H1 (cell line): ENCODE results near the gene MYCBPAP. TPM values are rescaled to one million over a fixed set of nuclear protein-coding genes. Genes with fewer than 3 reads are reported as not detected.

ENCODE experiments used
- CTCF ChIA-PET: fragments of 300-600 bp; sonication (Branson Sonifier 250); formaldehyde crosslinking; loops from one replicate; lab custom pipeline; 2021; ENCODE audit not compliant: partially characterized antibody; lab: Charles Lee
- POLR2A ChIA-PET: fragments of 300-600 bp; sonication (Branson Sonifier 250); formaldehyde crosslinking; loops from one replicate; lab custom pipeline; 2021; ENCODE audit warnings: inconsistent platforms; ENCODE audit not compliant: partially characterized antibody; lab: Charles Lee
- DNase-seq, 2 experiments: peaks; one replicate each; pipeline versions ENCODE4 v3.0.0 to v3.0.0-alpha.2; 2010 to 2022; ENCODE audit warnings: low spot score in 2 of 2, low read depth in 1 of 2, mixed read lengths in 1 of 2
- FAIRE-seq: peaks from 2 replicates; lab custom pipeline; 2011; peaks lifted over from hg19 to GRCh38; lab: Jason Lieb, UNC
- H2AFZ ChIP-seq: 2 replicates; pipeline ENCODE4 v1.8.1; 2012; ENCODE audit warnings: low read length, inconsistent platforms
- H2AK5ac ChIP-seq: 2 replicates; pipeline ENCODE4 v1.6.1; 2013; ENCODE audit warnings: low read depth, low read length
- H2BK120ac ChIP-seq: replicated peaks from 2 replicates; pipeline ENCODE3; 2013; ENCODE audit warnings: low read depth, low read length, inconsistent platforms
- H2BK12ac ChIP-seq: 2 replicates; pipeline ENCODE4 v1.6.1; 2013; ENCODE audit warnings: low read depth, low read length
- H2BK15ac ChIP-seq: 2 replicates; pipeline ENCODE4 v1.6.1; 2013; ENCODE audit warnings: low read length
- H2BK20ac ChIP-seq: 2 replicates; pipeline ENCODE4 v1.6.1; 2013; ENCODE audit warnings: low read length
- H2BK5ac ChIP-seq: 2 replicates; pipeline ENCODE4 v1.6.1; 2013; ENCODE audit warnings: low read depth, low read length
- H3K14ac ChIP-seq: 2 replicates; pipeline ENCODE4 v1.6.1; 2013; ENCODE audit warnings: inconsistent platforms; ENCODE audit not compliant: insufficient read length
- H3K18ac ChIP-seq: 2 replicates; pipeline ENCODE4 v1.6.1; 2013; ENCODE audit warnings: low read length; ENCODE audit errors: extremely low read depth
- H3K23ac ChIP-seq: 2 replicates; pipeline ENCODE4 v1.6.1; 2013; ENCODE audit warnings: inconsistent platforms; ENCODE audit not compliant: insufficient read length
- H3K23me2 ChIP-seq: 2 replicates; pipeline ENCODE4 v1.6.1; 2013; ENCODE audit warnings: low read depth, low read length
- H3K27ac ChIP-seq: 2 replicates; pipeline ENCODE4 v1.6.1; 2011; ENCODE audit warnings: low read depth, low read length, inconsistent platforms
- H3K27me3 ChIP-seq, 4 experiments: replicated peaks in 1 of 4; 1 replicate in 1 of 4; 2 replicates in 3 of 4; pipeline versions ENCODE4 v1.6.1 to v1.8.1; 2011 to 2013; ENCODE audit warnings: low read length in 3 of 4, mild to moderate bottlenecking in 3 of 4, inconsistent platforms in 2 of 4, mixed read lengths in 2 of 4, moderate library complexity in 1 of 4; ENCODE audit not compliant: control insufficient read depth in 3 of 4, insufficient read depth in 3 of 4; ENCODE audit errors: extremely low read depth in 1 of 4
- H3K36me3 ChIP-seq, 4 experiments: 2 replicates each; pipeline versions ENCODE4 v1.6.1 to v1.8.1; 2011 to 2013; ENCODE audit warnings: mild to moderate bottlenecking in 4 of 4, low read length in 3 of 4, moderate library complexity in 2 of 4, control low read depth in 1 of 4, inconsistent platforms in 1 of 4; ENCODE audit not compliant: insufficient read depth in 4 of 4, control insufficient read depth in 2 of 4
- H3K4ac ChIP-seq: replicated peaks from 2 replicates; pipeline ENCODE3; 2013; ENCODE audit warnings: low read length, low read depth, mixed read lengths, inconsistent platforms; ENCODE audit not compliant: insufficient read length
- H3K4me1 ChIP-seq, 4 experiments: replicated peaks in 1 of 4; 1 replicate in 1 of 4; 2 replicates in 3 of 4; pipeline versions ENCODE4 v1.6.1 to v1.8.1; 2011 to 2013; ENCODE audit warnings: low read length in 3 of 4, inconsistent platforms in 2 of 4, mixed read lengths in 1 of 4; ENCODE audit not compliant: insufficient read depth in 4 of 4, control insufficient read depth in 3 of 4
- H3K4me2 ChIP-seq, 2 experiments: 2 replicates each; pipeline versions ENCODE4 v1.6.1 to v1.8.1; 2011 to 2013; ENCODE audit warnings: low read depth in 2 of 2, low read length in 2 of 2, control low read depth in 1 of 2, inconsistent platforms in 1 of 2, mild to moderate bottlenecking in 1 of 2; ENCODE audit not compliant: insufficient read depth in 1 of 2
- H3K4me3 ChIP-seq, 4 experiments: fragments of 200-600, 300-600 bp in 1 of 4; sonication (generic), shearing (Covaris generic), sonication (Bioruptor Twin) in 1 of 4; 2 replicates each; pipeline versions ENCODE4 v1.5.1 to v1.8.1; 2011 to 2016; ENCODE audit warnings: low read length in 4 of 4, low read depth in 3 of 4, control low read depth in 2 of 4, inconsistent platforms in 2 of 4, mild to moderate bottlenecking in 2 of 4, mixed read lengths in 1 of 4, moderate library complexity in 1 of 4; ENCODE audit not compliant: insufficient read depth in 2 of 4; ENCODE audit errors: extremely low read depth in 1 of 4
- H3K56ac ChIP-seq: replicated peaks from 2 replicates; pipeline ENCODE3; 2013; ENCODE audit warnings: low read depth, mild to moderate bottlenecking, mixed read lengths, low read length, inconsistent platforms; ENCODE audit not compliant: insufficient read length
- H3K79me1 ChIP-seq: 2 replicates; pipeline ENCODE4 v1.6.1; 2013; ENCODE audit warnings: low read depth, low read length, control low read depth
- H3K79me2 ChIP-seq, 2 experiments: 2 replicates each; pipeline versions ENCODE4 v1.6.1 to v1.8.1; 2012 to 2013; ENCODE audit warnings: low read length in 2 of 2, mild to moderate bottlenecking in 2 of 2, inconsistent platforms in 1 of 2; ENCODE audit not compliant: insufficient read depth in 2 of 2, control insufficient read depth in 1 of 2
- H3K9ac ChIP-seq, 4 experiments: replicated peaks in 1 of 4; 1 replicate in 1 of 4; 2 replicates in 3 of 4; pipeline versions ENCODE4 v1.6.1 to v1.8.1; 2011 to 2013; ENCODE audit warnings: low read depth in 3 of 4, low read length in 3 of 4, control low read depth in 2 of 4, mild to moderate bottlenecking in 2 of 4, moderate library complexity in 2 of 4, inconsistent platforms in 1 of 4; ENCODE audit errors: extremely low read depth in 1 of 4
- H3K9me3 ChIP-seq, 2 experiments: 2 replicates each; pipeline versions ENCODE4 v1.6.1 to v1.8.1; 2012 to 2013; ENCODE audit warnings: mild to moderate bottlenecking in 2 of 2, moderate library complexity in 2 of 2, control low read depth in 1 of 2, inconsistent platforms in 1 of 2, low read depth in 1 of 2, low read length in 1 of 2, mixed read lengths in 1 of 2; ENCODE audit not compliant: insufficient read depth in 2 of 2
- H4K20me1 ChIP-seq, 2 experiments: replicated peaks in 1 of 2; 2 replicates each; pipeline versions ENCODE3 to v1.8.1; 2011 to 2013; ENCODE audit warnings: inconsistent platforms in 2 of 2, low read length in 2 of 2, mild to moderate bottlenecking in 1 of 2; ENCODE audit not compliant: insufficient read depth in 2 of 2, control insufficient read depth in 1 of 2
- H4K5ac ChIP-seq: 2 replicates; pipeline ENCODE4 v1.6.1; 2013; ENCODE audit warnings: low read length, low read depth, mixed read lengths, inconsistent platforms; ENCODE audit not compliant: insufficient read length
- H4K8ac ChIP-seq: 2 replicates; pipeline ENCODE4 v1.8.0; 2013; ENCODE audit warnings: mild to moderate bottlenecking, moderate library complexity, low read length, inconsistent platforms; ENCODE audit not compliant: insufficient read depth; ENCODE audit errors: extremely low read depth
- H4K91ac ChIP-seq: replicated peaks from 2 replicates; pipeline ENCODE3; 2013; ENCODE audit warnings: low read length, mixed read lengths, inconsistent platforms; ENCODE audit not compliant: insufficient read length
- MAFK ChIP-seq: IDR thresholded peaks from 2 replicates; pipeline ENCODE4 v1.6.1; 2012; ENCODE audit warnings: low read depth, mild to moderate bottlenecking, improper control_type of control experiment, low read length
- POLR2A ChIP-seq, 2 experiments: IDR thresholded peaks; 1 replicate in 1 of 2; 2 replicates in 1 of 2; pipeline ENCODE4 v1.6.1; 2011; ENCODE audit warnings: low read depth in 2 of 2, low read length in 2 of 2, mild to moderate bottlenecking in 2 of 2; ENCODE audit errors: control extremely low read depth in 1 of 2
- WGBS, 2 experiments: shearing (Covaris generic) in 1 of 2; methylation state at CpG; one replicate each; pipeline versions ENCODE4 v1.1.6 to v1.1.7; 2013 to 2015; ENCODE audit warnings: low lambda C conversion rate in 2 of 2, mixed read lengths in 2 of 2, inconsistent platforms in 1 of 2, low coverage in 1 of 2, missing lambda C conversion rate in 1 of 2; ENCODE audit not compliant: insufficient replicate concordance in 2 of 2, insufficient coverage in 1 of 2, insufficient read length in 1 of 2; ENCODE audit errors: extremely low coverage in 1 of 2, missing lambda C conversion rate in 1 of 2; 5-methylcytosine and 5-hydroxymethylcytosine counted together
- polyA plus RNA-seq, 7 experiments: library from polyadenylated mRNA; depleted of rRNA in 3 of 7; stranded (reverse) in 5 of 7; unstranded in 2 of 7; fragments of >200 nt in 5 of 7; fragments of 200-250 nt in 2 of 7; gene quantifications; 1 replicate in 5 of 7; 2 replicates in 1 of 7; 4 replicates in 1 of 7; pipeline versions ENCODE4 v1.2.1 to v1.2.3, GENCODE V29; 2011 to 2013; ENCODE audit warnings: missing spikeins in 2 of 7, mixed read lengths in 2 of 7
- total RNA-seq: library from RNA; stranded (reverse); fragmentation: NEBNext Ultra II Directional; extraction: Animal tissue kit (Norgen Biotek cat#: 25700); gene quantifications from 2 replicates; pipeline ENCODE4 v1.2.1, GENCODE V29; 2021

The MYCBPAP gene
- total and polyA plus RNA-seq, 2 of the 8 experiments (the other 6 are each of a cell fraction or from before 2014, with no cell fraction given) = 0.89 to 3.3 TPM

DNA sequence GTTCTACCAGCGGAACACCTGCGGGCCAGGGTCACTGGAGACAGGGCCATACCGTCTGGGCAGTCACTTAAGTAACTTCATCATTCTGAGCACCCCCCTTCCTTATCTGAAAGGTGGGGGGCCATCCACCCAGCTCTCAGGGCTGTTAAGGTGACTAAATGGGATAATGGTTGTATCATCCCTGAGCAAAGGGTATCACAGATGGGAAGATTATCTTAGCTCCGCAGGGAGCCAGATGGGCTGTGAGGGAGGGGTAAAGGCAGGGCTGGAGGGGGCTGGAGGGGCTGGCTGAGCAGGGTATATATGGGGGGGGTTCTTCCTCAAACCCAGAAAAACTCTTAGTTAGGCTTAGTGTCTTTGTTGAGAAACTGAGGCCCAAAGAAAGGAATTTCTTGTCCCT is 49.4 kb downstream of the MYCBPAP start:
- no peak overlapping the region for H4K5ac ChIP-seq
- no peak overlapping the region for H3K4ac ChIP-seq
- no peak overlapping the region for H2BK5ac ChIP-seq
- H2BK15ac ChIP-seq = no peak overlapping the region
- no peak for FAIRE-seq
- no peak overlapping the region for H3K27ac ChIP-seq
- H4K91ac ChIP-seq = no peak overlapping the region
- H2BK20ac ChIP-seq = no peak overlapping the region
- no peaks in the 10 kb centered on the region for H4K20me1 ChIP-seq
- no peak overlapping the region for H3K23ac ChIP-seq
- H3K23me2 ChIP-seq = peaks cover 17% of the 10 kb centered on the region; the same call in 1 of the 2 replicates
- H3K36me3 ChIP-seq = no peaks in the 10 kb centered on the region
- H3K79me1 ChIP-seq = no peaks in the 10 kb centered on the region
- no peak overlapping the region for H3K4me3 ChIP-seq
- no peak overlapping the region for H2BK12ac ChIP-seq
- H3K14ac ChIP-seq = no peak overlapping the region
- H3K56ac ChIP-seq = no peak overlapping the region
- H3K9me3 ChIP-seq = no peaks in the 10 kb centered on the region
- no peaks in the 10 kb centered on the region for H3K79me2 ChIP-seq
- CTCF ChIA-PET = interaction anchor here (0.8 to 12.4 kb wide), 8 partner anchors 10 to 138 kb away, joined by 3 to 112 read pairs (median 5); no protein-coding TSS in a partner anchor
- no peak overlapping the region for H3K9ac ChIP-seq
- no peak overlapping the region for H4K8ac ChIP-seq
- no peak overlapping the region for H2AK5ac ChIP-seq
- no peak overlapping the region; a peak in 1 of 4 replicates for H3K4me2 ChIP-seq
- 90% methylated on average over 4 of the region's 4 CpGs; no CpG with 5 or more reads in 1 of the 2 experiments for WGBS, 2 experiments
- H3K18ac ChIP-seq = no peak overlapping the region
- H2BK120ac ChIP-seq = no peak overlapping the region
- POLR2A ChIA-PET = interaction anchor here (1.1 to 1.4 kb wide), 2 partner anchors 10 to 82 kb away, joined by 3 to 5 read pairs; partner anchors contain the start of gene SPATA20
- H3K27me3 ChIP-seq = peaks cover 13 to 46% (median 37%) of the 10 kb centered on the region in 4 experiments
- TF ChIP-seq MAFK (no peak), POLR2A (IDR thresholded peaks at IDR 0.05; ENCODE audit: control extremely low read depth in 1 of 2, low read depth in 2 of 2, low read length in 2 of 2) (no peak)
- H2AFZ ChIP-seq = no peak overlapping the region
- H3K4me1 ChIP-seq = peaks cover 0 to 13% (median 8%) of the 10 kb centered on the region in 4 experiments; a peak in 6 of 7 replicates
- no peak for DNase-seq
